HG03442 (cell line): ENCODE results near the gene TENT5A.

Experiments
- ATAC-seq: cut with Tn5 transposase; IDR thresholded peaks from one replicate; pipeline ENCODE4 v1.9.1; 2021; ENCODE audit warnings: mild to moderate bottlenecking, moderate library complexity; ENCODE audit not compliant: unreplicated experiment

The TENT5A gene

GRCh38 chr6:81720427-81720826, 32.1 kb downstream of the TENT5A start:
- no peak for ATAC-seq

DNA sequence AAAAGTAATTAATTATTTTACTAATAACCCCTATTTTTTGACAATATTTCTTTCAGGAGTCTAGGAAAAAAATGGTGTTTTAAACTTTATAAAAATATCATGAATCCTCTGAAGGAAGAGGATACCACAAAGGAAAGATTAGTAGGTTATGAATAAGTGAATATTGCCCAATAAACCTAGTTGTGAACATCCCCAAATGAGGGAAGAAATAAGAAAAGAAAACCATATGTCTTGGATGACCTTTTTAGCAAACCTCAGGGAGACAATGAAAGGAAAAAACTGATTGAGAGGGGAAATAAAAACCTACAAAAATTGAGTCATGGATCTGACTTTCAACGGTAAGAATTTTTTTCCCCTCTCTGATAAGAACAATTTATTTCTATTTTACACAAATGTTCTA, 34.4 kb downstream of the TENT5A start:
- ATAC-seq = no peak

GRCh38 chr6:81714684-81715083, 37.8 kb downstream of the TENT5A start:
- no peak for ATAC-seq

DNA sequence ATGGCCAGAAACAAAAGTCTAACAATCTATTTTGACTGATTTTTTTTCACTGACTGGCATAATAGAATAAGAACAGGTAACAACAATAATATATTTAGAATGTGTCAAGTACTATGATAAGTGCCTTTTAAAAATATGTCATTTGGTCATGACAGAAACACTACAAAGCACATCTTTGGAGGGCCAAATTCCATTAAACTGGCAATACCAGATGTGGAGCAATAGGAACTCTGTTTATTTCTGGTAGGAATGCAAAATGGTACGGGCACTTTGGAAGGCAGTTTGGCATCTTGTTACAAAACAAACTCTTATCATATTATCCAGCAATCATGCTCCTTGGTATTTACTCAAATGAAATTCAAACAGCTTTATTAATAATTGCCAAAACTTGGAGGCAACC, 39.3 kb downstream of the TENT5A start:
- no peak for ATAC-seq

GRCh38 chr6:81708113-81708699, 44.3 kb downstream of the TENT5A start:
- ATAC-seq = no peak

- ATAC-seq = no peak
Measured at GRCh38 chr6:81704700-81705099, 47.8 kb downstream of the TENT5A start.

- ATAC-seq = no peak
Measured at GRCh38 chr6:81700414-81700813, 52.1 kb downstream of the TENT5A start.

GRCh38 chr6:81697559-81697958, 54.9 kb downstream of the TENT5A start:
- no peak for ATAC-seq

- ATAC-seq = no peak
Measured at GRCh38 chr6:81696524-81696923, 56.0 kb downstream of the TENT5A start.
